HEK293 (cell line): ENCODE measurements around the gene UNC119.

ENCODE experiments used
- SALL2 ChIP-seq: fragments of 450-650 bp; formaldehyde crosslinking; IDR thresholded peaks from 2 replicates; pipeline ENCODE4 v1.5.0; 2017; ENCODE audit warnings: missing biosample characterization, mild to moderate bottlenecking, missing genetic modification characterization, borderline replicate concordance
- SCRT1 ChIP-seq: fragments of 450-650 bp; formaldehyde crosslinking; IDR thresholded peaks from 2 replicates; pipeline ENCODE4 v1.5.1; 2016; ENCODE audit warnings: missing biosample characterization, missing genetic modification characterization, borderline replicate concordance
- TRIM28 ChIP-seq: IDR thresholded peaks from 2 replicates; pipeline ENCODE4 v1.6.1; 2011; ENCODE audit warnings: low read length, control low read depth, borderline replicate concordance
- YY1 ChIP-seq: fragments of 450-650 bp; formaldehyde crosslinking; IDR thresholded peaks from 2 replicates; pipeline ENCODE4 v1.5.1; 2018; ENCODE audit warnings: missing biosample characterization, missing genetic modification characterization
- ZBTB8A ChIP-seq: fragments of 450-650 bp; formaldehyde crosslinking; IDR thresholded peaks from 2 replicates; pipeline ENCODE4 v1.5.1; 2016; ENCODE audit warnings: missing biosample characterization, missing genetic modification characterization
- ZNF214 ChIP-seq: fragments of 450-650 bp; formaldehyde crosslinking; IDR thresholded peaks from 2 replicates; pipeline ENCODE4 v1.5.1; 2017; ENCODE audit warnings: missing biosample characterization, mild to moderate bottlenecking, missing genetic modification characterization, borderline replicate concordance
- ZNF221 ChIP-seq: fragments of 450-650 bp; formaldehyde crosslinking; IDR thresholded peaks from 2 replicates; pipeline ENCODE4 v1.5.1; 2017; ENCODE audit warnings: missing biosample characterization, missing genetic modification characterization, borderline replicate concordance
- ZNF404 ChIP-seq: fragments of 450-650 bp; formaldehyde crosslinking; IDR thresholded peaks from 2 replicates; pipeline ENCODE4 v1.5.1; 2017; ENCODE audit warnings: missing biosample characterization, missing genetic modification characterization
- TF ChIP-seq, protein P1 (sequence below): fragments of 450-650 bp; formaldehyde crosslinking; IDR thresholded peaks from 2 replicates; pipeline ENCODE4 v1.5.1; 2016; ENCODE audit warnings: missing biosample characterization, missing genetic modification characterization

DNA sequence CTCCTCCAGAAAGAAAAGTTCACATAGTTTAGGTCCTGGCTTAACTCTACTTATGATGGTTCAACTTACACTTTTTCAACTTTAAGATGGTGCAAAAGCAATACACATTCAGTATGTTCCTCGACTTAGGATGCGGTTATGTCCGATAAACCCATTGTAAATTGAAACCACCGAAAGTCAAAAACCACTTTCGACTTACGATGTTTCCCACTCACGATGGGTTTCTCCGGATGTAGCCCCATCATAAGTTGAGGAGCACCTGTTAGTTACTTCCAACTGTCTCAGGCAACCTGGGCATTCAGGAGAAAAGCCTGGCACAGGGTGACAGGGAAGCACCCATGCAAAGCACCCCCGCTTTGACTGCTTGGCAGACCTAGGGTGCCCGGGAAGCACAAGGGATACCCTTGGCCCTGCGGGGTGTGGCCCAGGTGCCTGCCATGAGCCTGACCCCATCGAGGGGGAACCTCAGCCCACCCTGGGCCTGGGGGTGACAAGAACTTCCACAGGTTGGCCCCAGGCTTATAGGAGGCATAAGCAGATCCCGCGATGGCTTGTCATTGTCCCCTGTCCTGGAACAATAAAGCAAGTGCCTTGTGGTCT lies 14.0 kb downstream of the UNC119 start:
- no peak for TF ChIP-seq ZNF404
- TF ChIP-seq ZBTB8A (tag by site-specific recombination): no peak
- TF ChIP-seq, protein P1, sequence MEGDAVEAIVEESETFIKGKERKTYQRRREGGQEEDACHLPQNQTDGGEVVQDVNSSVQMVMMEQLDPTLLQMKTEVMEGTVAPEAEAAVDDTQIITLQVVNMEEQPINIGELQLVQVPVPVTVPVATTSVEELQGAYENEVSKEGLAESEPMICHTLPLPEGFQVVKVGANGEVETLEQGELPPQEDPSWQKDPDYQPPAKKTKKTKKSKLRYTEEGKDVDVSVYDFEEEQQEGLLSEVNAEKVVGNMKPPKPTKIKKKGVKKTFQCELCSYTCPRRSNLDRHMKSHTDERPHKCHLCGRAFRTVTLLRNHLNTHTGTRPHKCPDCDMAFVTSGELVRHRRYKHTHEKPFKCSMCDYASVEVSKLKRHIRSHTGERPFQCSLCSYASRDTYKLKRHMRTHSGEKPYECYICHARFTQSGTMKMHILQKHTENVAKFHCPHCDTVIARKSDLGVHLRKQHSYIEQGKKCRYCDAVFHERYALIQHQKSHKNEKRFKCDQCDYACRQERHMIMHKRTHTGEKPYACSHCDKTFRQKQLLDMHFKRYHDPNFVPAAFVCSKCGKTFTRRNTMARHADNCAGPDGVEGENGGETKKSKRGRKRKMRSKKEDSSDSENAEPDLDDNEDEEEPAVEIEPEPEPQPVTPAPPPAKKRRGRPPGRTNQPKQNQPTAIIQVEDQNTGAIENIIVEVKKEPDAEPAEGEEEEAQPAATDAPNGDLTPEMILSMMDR (tag by site-specific recombination): no peak
- TF ChIP-seq ZNF214 (tag by site-specific recombination): no peak
- no peak for TF ChIP-seq SALL2 (tag by site-specific recombination)
- TF ChIP-seq YY1 (tag by site-specific recombination): no peak
- no peak for TF ChIP-seq ZNF221 (tag by site-specific recombination)
- no peak for TF ChIP-seq TRIM28
- TF ChIP-seq SCRT1 (tag by site-specific recombination): no peak
